Measurements from ENCODE around the gene TRIM44.

TRIM44 gene

GRCh38 chr11:35722641-35723040, 60.1 kb downstream of the TRIM44 start:
- no peak for TF ChIP-seq CTCF (IDR thresholded peaks at IDR 0.05; ENCODE audit: control extremely low read depth, extremely low read depth, low read depth, missing control alignments)
- POLR2A ChIA-PET = no interaction called here
- no peak for DNase-seq (ENCODE audit: extremely low spot score)
- CTCF ChIA-PET = interaction anchor here (1.4 to 1.5 kb wide), 2 partner anchors 10 to 100 kb away, joined by 3 read pairs; no protein-coding TSS in a partner anchor

GRCh38 chr11:35723493-35723892, 60.9 kb downstream of the TRIM44 start:
- DNase-seq (ENCODE audit: extremely low spot score) = no peak
- POLR2A ChIA-PET = no interaction called here
- TF ChIP-seq CTCF (IDR thresholded peaks at IDR 0.05; ENCODE audit: control extremely low read depth, extremely low read depth, low read depth, missing control alignments) = no peak
- CTCF ChIA-PET = interaction anchor here (1.4 kb wide), 2 partner anchors 11 to 98 kb away, joined by 3 to 4 read pairs; no protein-coding TSS in a partner anchor

- CTCF ChIA-PET = interaction anchor here (1.4 kb wide), 2 partner anchors 11 to 98 kb away, joined by 3 to 4 read pairs; no protein-coding TSS in a partner anchor
- POLR2A ChIA-PET = no interaction called here
- no peak for TF ChIP-seq CTCF (IDR thresholded peaks at IDR 0.05; ENCODE audit: control extremely low read depth, extremely low read depth, low read depth, missing control alignments)
- DNase-seq (ENCODE audit: extremely low spot score) = no peak
These were observed 61.3 kb downstream of the TRIM44 start for GRCh38 chr11:35723913-35724312.

- ChIA-PET POLR2A (no interaction called here), CTCF (no interaction called here)
- DNase-seq (ENCODE audit: extremely low spot score) = no peak
- TF ChIP-seq CTCF (IDR thresholded peaks at IDR 0.05; ENCODE audit: control extremely low read depth, extremely low read depth, low read depth, missing control alignments) = no peak
These were observed 63.3 kb downstream of the TRIM44 start for GRCh38 chr11:35725885-35726284.

- POLR2A ChIA-PET = no interaction called here
These were observed 64.6 kb downstream of the TRIM44 start for GRCh38 chr11:35727140-35727539.

GRCh38 chr11:35730254-35730653, 67.7 kb downstream of the TRIM44 start:
- TF ChIP-seq CTCF (IDR thresholded peaks at IDR 0.05; ENCODE audit: control extremely low read depth, extremely low read depth, low read depth, missing control alignments) = no peak
- ChIA-PET CTCF (no interaction called here), POLR2A (no interaction called here)
- no peak for DNase-seq (ENCODE audit: extremely low spot score)

More at GRCh38 chr11:35727140-35727539, 64.6 kb downstream of the TRIM44 start:
- CTCF ChIA-PET = no interaction called here
- no peak for TF ChIP-seq CTCF (IDR thresholded peaks at IDR 0.05; ENCODE audit: control extremely low read depth, extremely low read depth, low read depth, missing control alignments)
- DNase-seq (ENCODE audit: extremely low spot score) = no peak

Data from GM10248 (cell line).